ENCODE results near the gene GMEB2.

GRCh38 chr20:63627751-63628245, 897 bp upstream of the GMEB2 start:
- TF ChIP-seq ETV6 (conservative IDR thresholded peaks at IDR 0.05 in 1 of 2, IDR thresholded peaks at IDR 0.05 in 1 of 2; ENCODE audit: borderline replicate concordance in 1 of 2, low read depth in 1 of 2) (no peak), JUND (IDR thresholded peaks at IDR 0.05; ENCODE audit: low read depth, low read length) (no peak), MAX (IDR thresholded peaks at IDR 0.05; ENCODE audit: low read depth, low read length) (no peak), CTCF (IDR thresholded peaks at IDR 0.05 in 2 of 3, conservative IDR thresholded peaks at IDR 0.05 in 1 of 3; ENCODE audit: control insufficient read depth in 2 of 3, extremely low read depth in 1 of 3, insufficient read depth in 1 of 3, low read depth in 3 of 3, low read length in 3 of 3) (no peak), SP1 (IDR thresholded peaks at IDR 0.05; ENCODE audit: low read depth, low read length) (no peak), TAF1 (IDR thresholded peaks at IDR 0.05; ENCODE audit: borderline replicate concordance, low read depth, low read length) (no peak), SRF (IDR thresholded peaks at IDR 0.05; ENCODE audit: low read depth in 2 of 2, low read length in 2 of 2) (no peak), PAX5 (IDR thresholded peaks at IDR 0.05; ENCODE audit: borderline replicate concordance, low read depth, low read length) (no peak), TARDBP (IDR thresholded peaks at IDR 0.05; ENCODE audit: borderline replicate concordance) (no peak), POLR2AphosphoS5 (IDR thresholded peaks at IDR 0.05; ENCODE audit: low read length) (no peak)
